Muscle layer of duodenum (tissue), 2 donors: ENCODE results near the gene ZFP37.
A peak's percentile ranks its signal among the peaks of the same experiment; 100 is the strongest.
"Not testable (repeated sequence)": the region's sequence is repeated elsewhere in the genome, so short reads cannot be mapped to it uniquely, and the experiment has no call there.

Experiments
- H3K27ac ChIP-seq: one replicate; pipeline ENCODE4 v1.7.0; 2013; ENCODE audit warnings: mild to moderate bottlenecking, low read length
- H3K27me3 ChIP-seq: one replicate; pipeline ENCODE4 v1.7.0; 2013; ENCODE audit warnings: low read depth, mild to moderate bottlenecking, control low read depth, low read length
- H3K36me3 ChIP-seq, 2 donors: one replicate each; pipeline ENCODE4 v1.7.0; 2013; ENCODE audit warnings: low read length in 2 of 2, control low read depth in 1 of 2, mild to moderate bottlenecking in 1 of 2; ENCODE audit not compliant: insufficient read depth in 2 of 2, control insufficient read depth in 1 of 2
- H3K4me1 ChIP-seq, 2 donors: one replicate each; pipeline ENCODE4 v1.7.0; 2013; ENCODE audit warnings: low read length in 2 of 2, mild to moderate bottlenecking in 2 of 2, control low read depth in 1 of 2, moderate library complexity in 1 of 2; ENCODE audit not compliant: insufficient read depth in 2 of 2, control insufficient read depth in 1 of 2
- H3K4me3 ChIP-seq, 2 donors: one replicate each; pipeline ENCODE4 v1.7.0; 2013; ENCODE audit warnings: low read length in 2 of 2, low read depth in 1 of 2, mild to moderate bottlenecking in 1 of 2
- H3K9me3 ChIP-seq, 2 donors: one replicate each; pipeline ENCODE4 v1.7.0; 2013; ENCODE audit warnings: low read length in 2 of 2, control low read depth in 1 of 2, mild to moderate bottlenecking in 1 of 2; ENCODE audit not compliant: control insufficient read depth in 1 of 2
- donor health status: healthy.

Gene ZFP37

DNA sequence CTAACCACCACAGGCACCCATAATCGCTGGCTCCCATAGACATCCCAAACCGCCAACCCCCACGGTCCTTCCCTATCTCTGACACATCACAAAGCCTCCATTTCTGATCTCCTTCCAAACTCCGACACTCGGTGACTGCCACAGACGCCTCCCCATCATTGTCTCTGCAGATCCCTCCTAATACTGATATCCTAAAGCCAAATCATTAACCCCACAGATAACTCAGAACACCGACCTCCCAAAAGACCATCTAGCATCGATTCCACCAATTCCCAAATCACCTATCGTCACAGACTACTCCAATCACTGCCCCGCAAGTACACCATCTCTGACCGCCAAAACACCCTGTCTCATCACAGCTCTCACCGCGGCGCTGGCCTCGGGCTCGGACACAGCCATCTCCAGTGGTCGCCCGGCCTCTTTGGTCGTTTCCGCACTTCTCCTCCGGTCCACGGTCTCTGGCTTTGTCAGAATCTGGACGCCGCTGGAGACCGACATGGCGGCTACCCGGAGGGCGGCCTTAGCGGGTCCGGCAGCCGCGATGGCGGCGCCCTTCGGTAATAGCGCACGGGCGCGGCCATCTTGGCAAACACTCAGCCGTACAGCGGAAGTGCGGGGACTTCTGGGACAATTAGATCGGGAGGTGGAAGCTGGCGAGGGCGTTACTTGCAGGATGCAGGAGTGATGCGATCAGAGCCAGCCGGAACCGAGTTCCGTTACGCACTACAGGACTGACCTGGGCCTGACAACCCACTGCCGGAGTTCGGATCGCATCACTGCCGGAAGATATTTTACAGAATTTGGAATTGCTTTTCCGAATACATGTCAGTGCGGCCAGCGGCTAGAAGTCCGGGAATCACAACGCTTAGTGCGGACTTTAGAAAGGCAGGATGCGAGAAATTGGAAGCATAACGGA, at the start of gene ZFP37:
Gene ZFP37 (minus strand): TSS at position 534 of the 916 bp plus-strand sequence. CDS start 36 bp downstream, at position 498.
- H3K4me1 ChIP-seq: peaks cover 0 to 10% of the 10 kb centered on the region in 2 donors
- H3K36me3 ChIP-seq: peaks cover 4 to 29% of the 10 kb centered on the region in 2 donors
- peaks cover 35 to 57% of the 10 kb centered on the region in 2 donors for H3K9me3 ChIP-seq
- H3K27ac ChIP-seq: peak within 1 kb of the TSS; percentile 63
- H3K4me3 ChIP-seq: peak within 1 kb of the TSS; percentile 86 to 90
- H3K27me3 ChIP-seq: peaks cover 3% of the 10 kb centered on the region

DNA sequence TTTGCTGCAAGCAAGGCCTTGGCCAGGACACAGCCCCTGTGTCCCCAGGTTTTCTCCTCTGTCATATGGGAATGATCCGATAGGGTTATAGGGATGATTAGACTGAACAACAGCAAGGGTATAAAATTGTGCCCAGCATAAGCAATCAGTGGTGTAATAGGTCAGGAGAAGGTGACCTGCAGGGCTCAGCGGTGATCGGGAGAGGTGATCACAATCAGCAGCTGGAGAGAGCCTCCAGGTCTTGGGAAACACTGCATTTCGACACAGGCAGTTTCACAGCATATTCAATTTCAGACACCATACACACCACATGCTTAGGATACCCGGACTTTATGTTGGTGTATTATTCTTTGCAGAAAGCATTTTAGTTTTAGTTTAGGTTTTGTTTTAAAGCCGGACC, 48.8 kb upstream of the ZFP37 start:
- not testable (repeated sequence) for H3K4me3 ChIP-seq, H3K27me3 ChIP-seq, H3K27ac ChIP-seq, H3K36me3 ChIP-seq, H3K4me1 ChIP-seq, H3K9me3 ChIP-seq

DNA sequence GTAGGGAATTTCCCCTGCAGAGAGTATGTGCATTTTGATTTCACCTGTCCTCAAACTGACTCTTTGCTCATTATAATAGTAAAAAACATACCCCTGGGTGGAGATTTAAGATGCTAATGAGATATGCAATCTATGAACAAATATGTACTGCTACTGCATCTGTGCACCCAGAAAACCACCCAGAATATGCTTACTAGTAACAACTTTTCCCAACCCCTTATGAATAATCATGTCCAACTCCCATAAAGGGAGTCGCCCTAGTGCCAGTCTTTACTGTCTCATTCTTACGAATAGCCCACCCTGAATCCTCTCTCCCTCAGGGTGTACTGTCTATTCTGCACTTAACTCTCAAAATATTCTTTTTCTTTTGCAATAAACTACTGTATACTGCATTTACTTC, 39.0 kb upstream of the ZFP37 start:
- peaks cover 3 to 4% of the 10 kb centered on the region in 2 donors for H3K9me3 ChIP-seq
- peaks cover 8% of the 10 kb centered on the region for H3K27me3 ChIP-seq
- H3K4me1 ChIP-seq: no peaks in the 10 kb centered on the region
- H3K4me3 ChIP-seq: no peak overlapping the region
- no peak overlapping the region for H3K27ac ChIP-seq
- no peaks in the 10 kb centered on the region for H3K36me3 ChIP-seq

DNA sequence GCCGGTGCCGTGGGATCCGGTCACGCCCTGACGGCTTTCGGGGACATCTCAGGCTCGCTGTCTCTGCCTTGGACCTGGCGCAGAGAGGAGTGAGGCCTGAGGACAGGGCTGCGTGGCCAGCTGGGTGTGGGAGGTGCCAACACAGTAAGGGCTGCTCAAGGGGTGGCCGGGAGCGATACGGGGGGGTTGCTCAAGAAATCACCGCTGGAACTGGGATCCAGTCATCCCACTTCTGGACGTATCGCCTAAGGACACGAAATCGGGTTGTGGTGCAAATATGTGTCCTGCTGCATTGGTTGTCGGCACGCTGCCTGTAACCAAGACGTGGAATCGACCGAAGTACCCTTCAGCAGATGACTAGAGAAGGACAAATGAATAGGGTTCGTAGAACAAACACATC, 33.4 kb upstream of the ZFP37 start:
- not testable (repeated sequence) for H3K27ac ChIP-seq, H3K36me3 ChIP-seq, H3K4me1 ChIP-seq, H3K9me3 ChIP-seq, H3K4me3 ChIP-seq
- peaks cover 15% of the 10 kb centered on the region for H3K27me3 ChIP-seq

DNA sequence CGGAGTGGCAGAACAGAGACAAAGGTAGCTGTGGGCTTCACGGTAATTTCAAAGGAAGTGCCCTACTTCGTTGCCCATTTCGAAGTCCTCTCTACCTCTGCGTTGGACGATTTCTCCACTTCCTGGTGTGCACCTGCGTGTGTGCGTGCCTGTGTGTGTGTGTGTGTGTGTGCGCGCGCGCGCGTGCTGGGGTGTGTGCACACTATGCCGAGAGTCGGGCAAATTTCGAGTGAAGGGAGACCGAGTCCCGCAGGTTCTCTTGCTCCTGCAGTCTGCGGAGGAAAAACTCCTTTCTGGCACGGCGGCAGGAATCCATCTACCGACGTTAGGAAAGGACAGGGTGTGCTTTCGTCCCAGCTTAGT, 32.6 kb upstream of the ZFP37 start:
- not testable (repeated sequence) for H3K27ac ChIP-seq, H3K4me3 ChIP-seq, H3K9me3 ChIP-seq, H3K4me1 ChIP-seq, H3K36me3 ChIP-seq
- peaks cover 15% of the 10 kb centered on the region for H3K27me3 ChIP-seq

DNA sequence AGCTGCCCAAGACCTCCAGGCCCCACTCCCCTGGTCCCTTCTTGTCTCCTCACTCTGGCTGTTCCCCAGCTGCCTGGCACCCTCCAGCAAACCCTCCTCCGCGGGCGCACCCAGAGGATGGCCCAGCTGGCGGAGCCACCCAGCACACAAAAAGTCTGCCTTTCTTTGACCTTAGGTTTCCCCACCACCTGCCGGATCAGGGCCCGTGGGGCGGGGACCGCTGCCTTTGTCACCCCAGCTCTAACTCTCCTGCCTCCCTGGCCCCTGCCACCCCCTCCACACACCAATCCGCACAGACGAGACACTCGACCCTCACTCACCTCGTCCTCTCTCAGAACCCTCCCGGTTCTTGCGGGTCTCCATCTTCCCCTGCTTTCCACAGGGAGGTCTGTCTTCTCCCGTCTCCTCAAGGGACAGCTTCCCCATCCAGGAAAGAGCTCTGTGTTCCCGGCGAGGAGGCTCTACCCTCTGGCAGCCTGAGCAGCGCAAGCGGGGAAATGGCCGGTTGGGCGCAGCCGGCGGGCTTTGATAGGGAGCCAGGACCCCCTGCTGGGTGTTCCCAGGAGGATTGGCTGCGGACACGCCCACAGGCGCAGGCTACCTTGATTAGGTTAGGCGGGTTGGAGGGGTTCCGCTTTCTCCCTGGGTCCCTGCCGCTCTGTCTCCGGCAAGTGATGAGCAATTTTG, 32.1 kb upstream of the ZFP37 start:
- H3K4me1 ChIP-seq, H3K27ac ChIP-seq, H3K36me3 ChIP-seq, H3K9me3 ChIP-seq, H3K4me3 ChIP-seq: not testable (repeated sequence)
- H3K27me3 ChIP-seq: peaks cover 15% of the 10 kb centered on the region

DNA sequence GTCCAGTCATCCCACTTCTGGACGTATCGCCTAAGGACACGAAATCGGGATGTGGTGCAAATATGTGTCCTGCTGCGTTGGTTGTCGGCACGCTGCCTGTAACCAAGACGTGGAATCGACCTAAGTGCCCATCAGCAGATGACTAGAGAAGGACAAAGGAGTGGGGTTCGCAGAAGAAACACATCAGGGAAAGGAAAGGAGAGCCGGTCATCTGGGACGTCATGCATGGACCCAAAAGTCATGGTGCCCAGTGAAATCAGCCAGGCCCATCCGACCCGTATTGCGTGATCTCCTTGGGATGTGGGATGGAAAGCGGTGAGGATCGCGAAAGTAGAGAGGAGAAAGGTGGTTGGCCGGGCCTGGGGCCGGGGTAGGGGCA, 6.4 kb upstream of the ZFP37 start:
- not testable (repeated sequence) for H3K4me3 ChIP-seq, H3K27me3 ChIP-seq, H3K4me1 ChIP-seq, H3K27ac ChIP-seq, H3K36me3 ChIP-seq
- H3K9me3 ChIP-seq: peaks cover 6 to 16% of the 10 kb centered on the region in 2 donors

DNA sequence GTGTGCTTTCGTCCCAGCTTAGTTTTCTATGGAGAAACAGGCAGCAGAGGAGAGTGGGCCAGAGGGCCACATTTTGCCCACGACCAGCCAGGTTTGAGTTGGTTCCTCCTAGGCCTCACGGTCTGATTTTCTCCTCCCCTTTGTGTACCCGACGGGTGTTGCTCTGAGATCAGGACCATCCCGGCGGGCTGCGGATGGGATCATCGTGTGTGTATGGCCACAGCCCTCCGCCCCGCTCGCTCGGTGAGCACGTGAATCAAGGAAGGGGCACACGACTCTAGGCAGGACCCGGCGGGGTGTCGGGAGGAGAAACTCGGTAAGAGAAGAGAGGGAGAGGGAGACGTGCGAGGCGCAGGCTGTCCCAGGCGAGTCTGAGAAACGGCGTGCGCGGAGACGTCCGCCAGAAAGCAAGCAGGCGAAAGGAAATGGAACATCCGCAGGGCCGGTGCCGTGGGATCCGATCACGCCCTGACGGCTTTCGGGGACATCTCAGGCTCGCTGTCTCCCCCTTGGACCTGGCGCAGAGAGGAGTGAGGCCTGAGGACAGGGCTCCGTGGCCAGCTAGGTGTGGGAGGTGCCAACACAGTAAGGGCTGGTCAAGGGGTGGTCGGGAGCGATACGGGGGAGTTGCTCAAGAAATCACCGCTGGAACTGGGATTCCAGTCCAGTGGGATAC, 5.9 kb upstream of the ZFP37 start:
- not testable (repeated sequence) for H3K4me1 ChIP-seq, H3K4me3 ChIP-seq, H3K27ac ChIP-seq, H3K36me3 ChIP-seq, H3K27me3 ChIP-seq
- peaks cover 6 to 20% of the 10 kb centered on the region in 2 donors for H3K9me3 ChIP-seq

DNA sequence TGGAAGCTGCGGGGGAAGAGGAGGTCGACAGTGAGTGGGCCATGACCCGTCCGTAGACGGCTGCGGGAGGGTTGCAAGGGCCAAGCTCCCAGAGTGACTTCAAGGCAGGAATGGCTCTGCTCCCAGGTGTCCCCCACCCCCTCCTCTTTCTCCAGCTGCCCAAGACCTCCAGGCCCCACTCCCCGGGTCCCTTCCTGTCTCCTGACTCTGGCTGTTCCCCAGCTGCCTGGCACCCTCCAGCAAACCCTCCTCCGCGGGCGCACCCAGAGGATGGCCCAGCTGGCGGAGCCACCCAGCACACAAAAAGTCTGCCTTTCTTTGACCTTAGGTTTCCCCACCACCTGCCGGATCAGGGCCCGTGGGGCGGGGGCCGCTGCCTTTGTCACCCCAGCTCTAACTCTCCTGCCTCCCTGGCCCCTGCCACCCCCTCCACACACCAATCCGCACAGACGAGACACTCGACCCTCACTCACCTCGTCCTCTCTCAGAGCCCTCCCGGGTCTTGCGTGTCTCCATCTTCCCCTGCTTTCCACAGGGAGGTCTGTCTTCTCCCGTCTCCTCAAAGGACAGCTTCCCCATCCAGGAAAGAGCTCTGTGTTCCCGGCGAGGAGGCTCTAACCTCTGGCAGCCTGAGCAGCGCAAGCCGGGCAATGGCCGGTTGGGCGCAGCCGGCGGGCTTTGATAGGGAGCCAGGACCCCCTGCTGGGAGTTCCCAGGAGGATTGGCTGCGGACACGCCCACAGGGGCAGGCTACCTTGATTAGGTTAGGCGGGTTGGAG, 4.7 kb upstream of the ZFP37 start:
- H3K27me3 ChIP-seq: not testable (repeated sequence)

DNA sequence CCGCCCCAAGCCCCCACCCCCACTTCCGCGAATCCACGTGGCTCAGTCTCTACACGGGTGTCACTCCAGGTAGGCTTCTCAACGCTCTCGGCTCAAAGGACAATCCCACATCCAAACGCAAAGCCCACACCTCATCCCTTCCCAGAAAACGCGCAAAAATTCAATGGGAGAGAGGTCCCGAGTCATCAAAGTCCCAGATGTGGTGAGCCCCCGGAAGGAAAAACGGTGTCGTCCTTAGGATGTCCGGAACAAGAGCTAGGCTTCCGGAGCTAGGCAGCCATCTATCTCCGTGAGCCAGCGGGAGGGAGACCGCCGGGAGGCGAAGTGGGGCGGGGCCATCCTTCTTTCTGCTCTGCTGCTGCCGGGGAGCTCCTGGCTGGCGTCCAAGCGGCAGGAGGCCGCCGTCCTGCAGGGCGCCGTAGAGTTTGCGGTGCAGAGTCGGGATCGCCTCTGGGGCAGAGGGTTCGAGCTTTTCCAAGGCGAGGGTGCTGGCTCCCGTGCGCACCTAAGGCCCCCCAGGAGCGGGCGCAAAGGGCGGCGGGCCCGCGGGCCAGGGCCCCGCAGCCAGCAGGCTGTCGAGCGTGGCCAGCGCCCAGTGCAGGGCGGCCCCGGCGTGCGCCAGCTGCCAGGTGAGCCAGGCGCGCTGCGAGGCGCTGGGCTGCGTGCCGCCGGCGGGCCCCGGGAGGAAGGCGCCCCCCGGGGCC, 3.2 kb upstream of the ZFP37 start:
- not testable (repeated sequence) for H3K27ac ChIP-seq, H3K4me1 ChIP-seq, H3K27me3 ChIP-seq, H3K36me3 ChIP-seq
- Histone ChIP-seq H3K9me3 (peaks cover 14 to 31% of the 10 kb centered on the region in 2 donors), H3K4me3 (peak overlapping the region in 1 of 2 donors; percentile 42)

More for the DNA sequence above, 4.7 kb upstream of the ZFP37 start:
- not testable (repeated sequence) for H3K27ac ChIP-seq, H3K36me3 ChIP-seq, H3K4me1 ChIP-seq, H3K4me3 ChIP-seq
- peaks cover 10 to 20% of the 10 kb centered on the region in 2 donors for H3K9me3 ChIP-seq
